RWPE1 (cell line): ENCODE results near the gene RIMOC1.
"Not testable (repeated sequence)": the region's sequence is repeated elsewhere in the genome, so short reads cannot be mapped to it uniquely, and the experiment has no call there.

ENCODE experiments used
- CTCF ChIA-PET: fragments of 350-600 bp; sonication (Branson Sonifier 250); formaldehyde crosslinking; extraction: SDS; loops from one replicate; lab custom pipeline; 2021; lab: Yijun Ruan, JAX
- POLR2A ChIA-PET: fragments of 400-600 bp; formaldehyde crosslinking; extraction: SDS; loops from one replicate; lab custom pipeline; 2020; ENCODE audit warnings: antibody characterized with exemption; ENCODE audit not compliant: low non-redundant PET; lab: Yijun Ruan, JAX
- DNase-seq: peaks from one replicate; pipeline ENCODE4 v3.0.0; 2012; ENCODE audit warnings: low spot score
- H3K27ac ChIP-seq: fragments of 450-650 bp; 2 replicates; pipeline ENCODE4 v1.5.1; 2017
- TF ChIP-seq, protein P1 (sequence below): fragments of 450-650 bp; conservative IDR thresholded peaks from 2 replicates; pipeline ENCODE4 v1.5.1; 2017; ENCODE audit warnings: low read depth, mild to moderate bottlenecking

Gene RIMOC1

DNA sequence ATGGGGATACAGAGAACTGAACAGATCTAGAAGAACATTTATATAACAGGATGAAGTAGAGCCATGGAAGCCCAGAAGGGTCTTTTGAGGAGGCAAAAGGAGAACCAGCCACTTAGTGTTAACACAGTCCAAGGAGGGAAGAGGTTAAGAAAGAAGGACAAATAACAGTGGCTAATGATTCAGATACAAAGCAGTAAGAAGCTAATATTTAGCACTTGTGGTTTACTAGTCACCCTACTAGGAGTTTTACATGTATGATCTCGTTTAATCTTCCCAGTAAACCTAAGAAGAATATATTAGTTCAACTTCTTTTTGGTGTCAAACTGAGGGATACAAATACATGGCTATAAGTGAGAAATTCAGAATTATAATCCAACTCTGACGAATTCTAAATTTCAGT lies 28.6 kb downstream of the RIMOC1 start:
- ChIA-PET POLR2A (no interaction called here), CTCF (no interaction called here)
- H3K27ac ChIP-seq = no peak overlapping the region
- TF ChIP-seq, protein P1, sequence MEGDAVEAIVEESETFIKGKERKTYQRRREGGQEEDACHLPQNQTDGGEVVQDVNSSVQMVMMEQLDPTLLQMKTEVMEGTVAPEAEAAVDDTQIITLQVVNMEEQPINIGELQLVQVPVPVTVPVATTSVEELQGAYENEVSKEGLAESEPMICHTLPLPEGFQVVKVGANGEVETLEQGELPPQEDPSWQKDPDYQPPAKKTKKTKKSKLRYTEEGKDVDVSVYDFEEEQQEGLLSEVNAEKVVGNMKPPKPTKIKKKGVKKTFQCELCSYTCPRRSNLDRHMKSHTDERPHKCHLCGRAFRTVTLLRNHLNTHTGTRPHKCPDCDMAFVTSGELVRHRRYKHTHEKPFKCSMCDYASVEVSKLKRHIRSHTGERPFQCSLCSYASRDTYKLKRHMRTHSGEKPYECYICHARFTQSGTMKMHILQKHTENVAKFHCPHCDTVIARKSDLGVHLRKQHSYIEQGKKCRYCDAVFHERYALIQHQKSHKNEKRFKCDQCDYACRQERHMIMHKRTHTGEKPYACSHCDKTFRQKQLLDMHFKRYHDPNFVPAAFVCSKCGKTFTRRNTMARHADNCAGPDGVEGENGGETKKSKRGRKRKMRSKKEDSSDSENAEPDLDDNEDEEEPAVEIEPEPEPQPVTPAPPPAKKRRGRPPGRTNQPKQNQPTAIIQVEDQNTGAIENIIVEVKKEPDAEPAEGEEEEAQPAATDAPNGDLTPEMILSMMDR = no peak
- DNase-seq = no peak

DNA sequence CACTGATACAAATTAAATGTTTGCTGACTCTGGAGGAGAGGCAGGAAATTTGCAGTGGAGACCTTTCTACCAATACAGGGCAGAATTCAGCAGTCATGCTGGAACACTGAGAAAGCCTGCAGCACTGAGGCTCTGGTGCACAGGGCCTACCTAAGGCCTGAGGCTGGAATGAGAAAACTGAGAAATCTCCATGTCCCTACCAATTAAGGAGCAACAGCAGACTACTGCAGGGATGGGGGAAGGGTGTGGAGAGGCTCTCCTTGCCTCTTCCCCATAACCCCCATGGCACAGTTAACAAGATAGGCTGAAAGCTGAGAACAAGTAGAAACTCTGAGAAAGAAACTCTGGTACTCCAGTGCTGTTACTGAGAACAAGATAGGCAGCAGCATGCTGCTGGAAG lies 31.4 kb downstream of the RIMOC1 start:
- no peak overlapping the region for H3K27ac ChIP-seq
- POLR2A ChIA-PET = no interaction called here
- DNase-seq = no peak
- TF ChIP-seq, protein P1 = no peak
- CTCF ChIA-PET = no interaction called here

DNA sequence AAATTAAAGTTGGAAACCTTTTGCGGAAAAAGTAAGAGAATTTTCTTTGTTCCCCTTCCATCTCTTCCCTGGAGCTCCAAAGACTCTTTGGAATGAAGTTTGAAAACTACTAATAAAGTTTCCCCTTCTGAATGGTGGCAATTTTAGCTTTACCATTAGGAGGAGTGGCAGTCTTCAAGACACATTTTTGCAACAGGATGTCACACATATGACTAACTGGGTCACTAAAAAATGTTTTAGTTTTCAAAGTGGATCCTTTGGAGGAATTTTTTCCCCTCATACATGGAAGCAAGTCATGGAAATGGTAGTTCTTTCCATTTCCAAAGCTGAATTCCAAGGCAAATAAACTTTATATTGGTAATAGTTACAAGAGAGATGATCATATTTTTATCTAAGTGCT lies 36.5 kb downstream of the RIMOC1 start:
- no peak for DNase-seq
- POLR2A ChIA-PET = no interaction called here
- TF ChIP-seq, protein P1 = no peak
- no peak overlapping the region for H3K27ac ChIP-seq
- CTCF ChIA-PET = interaction anchor here (0.7 kb wide), 1 partner anchor 965 kb away, joined by 3 read pairs; no protein-coding TSS in a partner anchor

DNA sequence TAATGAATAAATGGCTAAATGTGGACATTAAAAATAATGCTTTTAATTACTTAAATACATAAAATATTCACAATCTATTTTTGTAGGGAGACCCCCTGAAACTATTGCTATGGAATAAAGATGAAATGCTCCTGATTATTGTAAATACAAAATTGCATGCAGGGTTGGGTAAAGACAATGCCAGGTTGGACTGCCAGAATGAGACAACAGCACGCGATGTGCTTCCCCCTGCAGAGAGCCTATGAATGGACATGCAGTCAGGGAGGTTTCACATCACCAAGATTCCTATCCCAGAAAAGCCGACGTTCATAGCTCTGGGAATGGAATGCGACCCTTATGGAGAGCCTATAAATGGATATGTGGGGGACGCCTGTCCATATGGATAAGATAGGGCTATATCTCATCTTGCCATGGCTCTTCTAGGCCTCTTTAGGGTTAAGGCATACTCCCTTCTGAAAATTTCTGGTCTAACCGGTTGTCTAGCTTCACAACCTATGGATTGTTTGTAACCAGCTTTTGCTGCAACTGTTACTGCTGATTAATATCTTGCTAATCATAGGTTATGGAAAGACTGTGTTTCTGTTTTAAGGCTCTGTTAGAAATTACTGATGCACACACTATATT lies 41.3 kb downstream of the RIMOC1 start:
- CTCF ChIA-PET, POLR2A ChIA-PET, DNase-seq, H3K27ac ChIP-seq: not testable (repeated sequence)

DNA sequence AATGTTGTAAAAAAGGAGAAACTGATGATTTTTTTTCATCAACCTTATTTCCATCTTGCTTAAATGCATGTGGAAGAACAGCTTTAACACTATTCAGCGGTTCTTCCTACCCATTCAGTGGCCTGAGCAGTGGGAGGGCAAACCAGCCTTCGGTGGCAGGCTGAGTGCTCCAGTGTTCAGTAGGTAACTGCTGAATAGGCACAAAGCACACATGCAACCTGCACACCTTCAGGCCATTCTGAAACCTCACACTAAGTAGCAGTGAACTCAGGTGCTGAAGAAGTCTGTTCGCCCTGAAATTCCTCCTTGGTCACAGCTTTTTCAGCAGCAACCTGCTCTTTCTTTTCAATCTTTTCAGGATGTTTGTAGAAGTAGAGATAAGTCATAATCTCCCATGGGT lies 47.1 kb downstream of the RIMOC1 start:
- H3K27ac ChIP-seq = no peak overlapping the region
- DNase-seq = no peak
- ChIA-PET CTCF (no interaction called here), POLR2A (no interaction called here)
- TF ChIP-seq, protein P1 = no peak
